Suprapubic skin (tissue), 3 donors: Measurements from ENCODE around the gene TBXAS1.

ENCODE experiments used
- EP300 ChIP-seq: sonication (generic); formaldehyde crosslinking; IDR thresholded peaks from one replicate; pipeline ENCODE4 v1.6.1; 2017; ENCODE audit warnings: antibody characterized with exemption
- TF ChIP-seq, protein P1 (sequence below), 2 donors: fragments of 200-600 bp in 1 of 2; fragments of 450-650 bp in 1 of 2; sonication (generic) in 1 of 2; IDR thresholded peaks; one replicate each; pipeline ENCODE4 v1.5.1; 2016 to 2019; ENCODE audit warnings: antibody characterized with exemption in 2 of 2, mild to moderate bottlenecking in 1 of 2, moderate library complexity in 1 of 2

DNA sequence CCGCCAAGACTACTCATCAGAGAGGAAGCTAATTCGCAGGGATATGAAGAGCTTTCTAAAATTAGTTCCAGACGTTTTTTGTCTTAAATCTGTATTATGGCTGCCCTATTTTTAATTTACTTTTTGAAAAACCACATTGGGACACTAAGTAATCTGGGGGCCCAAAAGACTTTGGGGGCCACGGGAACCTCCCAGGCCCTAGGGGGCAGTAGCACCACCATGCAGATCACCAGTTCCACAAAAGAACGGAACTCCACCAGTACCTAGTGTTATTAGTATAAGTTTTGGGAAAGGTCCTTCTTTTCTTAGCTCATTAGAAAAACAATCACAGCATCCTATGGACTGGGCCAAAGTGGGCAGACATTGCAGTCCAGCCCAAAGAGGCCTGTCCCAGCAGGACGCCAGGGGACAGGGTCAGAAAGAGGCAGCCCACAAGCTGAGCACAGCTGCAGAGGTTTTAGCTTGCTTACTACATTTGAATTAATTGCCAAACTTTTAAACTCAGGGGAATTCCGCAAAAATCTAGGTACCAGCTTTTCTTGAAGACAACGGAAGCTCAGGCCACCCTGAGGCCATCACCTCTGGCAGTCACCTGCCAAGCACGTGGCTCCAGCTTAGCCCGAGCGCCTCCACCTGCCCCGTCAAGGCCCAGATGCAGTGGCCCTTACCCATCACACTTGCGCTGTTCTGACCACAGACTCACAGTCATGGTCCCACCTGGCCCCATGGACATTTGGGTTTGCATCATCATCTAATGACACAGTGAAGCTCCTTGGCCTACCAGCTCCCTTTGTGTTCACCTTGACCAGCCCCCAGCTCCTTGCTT is 158.8 kb downstream of the TBXAS1 start:
- TF ChIP-seq, protein P1, sequence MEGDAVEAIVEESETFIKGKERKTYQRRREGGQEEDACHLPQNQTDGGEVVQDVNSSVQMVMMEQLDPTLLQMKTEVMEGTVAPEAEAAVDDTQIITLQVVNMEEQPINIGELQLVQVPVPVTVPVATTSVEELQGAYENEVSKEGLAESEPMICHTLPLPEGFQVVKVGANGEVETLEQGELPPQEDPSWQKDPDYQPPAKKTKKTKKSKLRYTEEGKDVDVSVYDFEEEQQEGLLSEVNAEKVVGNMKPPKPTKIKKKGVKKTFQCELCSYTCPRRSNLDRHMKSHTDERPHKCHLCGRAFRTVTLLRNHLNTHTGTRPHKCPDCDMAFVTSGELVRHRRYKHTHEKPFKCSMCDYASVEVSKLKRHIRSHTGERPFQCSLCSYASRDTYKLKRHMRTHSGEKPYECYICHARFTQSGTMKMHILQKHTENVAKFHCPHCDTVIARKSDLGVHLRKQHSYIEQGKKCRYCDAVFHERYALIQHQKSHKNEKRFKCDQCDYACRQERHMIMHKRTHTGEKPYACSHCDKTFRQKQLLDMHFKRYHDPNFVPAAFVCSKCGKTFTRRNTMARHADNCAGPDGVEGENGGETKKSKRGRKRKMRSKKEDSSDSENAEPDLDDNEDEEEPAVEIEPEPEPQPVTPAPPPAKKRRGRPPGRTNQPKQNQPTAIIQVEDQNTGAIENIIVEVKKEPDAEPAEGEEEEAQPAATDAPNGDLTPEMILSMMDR (IDR thresholded peaks at IDR 0.05) = no peak
- TF ChIP-seq EP300 = no peak
